HepG2 (cell line): ENCODE data around the gene DCAF8. TPM values are rescaled to one million over a fixed set of nuclear protein-coding genes. Genes with fewer than 3 reads are reported as not detected.
A peak's percentile ranks its signal among the peaks of the same experiment; 100 is the strongest.

Experiments
- ARNTL ChIP-seq: sonication (generic); formaldehyde crosslinking; IDR thresholded peaks from 2 replicates; pipeline ENCODE4 v1.4.0; 2020; ENCODE audit warnings: mild to moderate bottlenecking, missing genetic modification reagents
- CENPX ChIP-seq: sonication (generic); formaldehyde crosslinking; IDR thresholded peaks from 2 replicates; pipeline ENCODE4 v1.9.0; 2021; ENCODE audit warnings: mild to moderate bottlenecking, missing genetic modification reagents, moderate library complexity
- HDAC1 ChIP-seq: sonication (generic); formaldehyde crosslinking; IDR thresholded peaks from 2 replicates; pipeline ENCODE4 v1.5.1; 2020; ENCODE audit warnings: mild to moderate bottlenecking, missing genetic modification reagents
- HES4 ChIP-seq: sonication (generic); formaldehyde crosslinking; IDR thresholded peaks from 2 replicates; pipeline ENCODE4 v1.9.0; 2021; ENCODE audit warnings: mild to moderate bottlenecking, missing genetic modification reagents, borderline replicate concordance
- IRF9 ChIP-seq: sonication (generic); formaldehyde crosslinking; IDR thresholded peaks from 2 replicates; pipeline ENCODE4 v1.8.0; 2022; ENCODE audit warnings: missing genetic modification reagents, mild to moderate bottlenecking, borderline replicate concordance
- NCOR1 ChIP-seq: fragments of 200-600 bp; sonication (generic); IDR thresholded peaks from 2 replicates; pipeline ENCODE4 v1.7.0; 2017; ENCODE audit warnings: antibody characterized with exemption, low read length, borderline replicate concordance
- NFKB2 ChIP-seq: sonication (generic); formaldehyde crosslinking; IDR thresholded peaks from 2 replicates; pipeline ENCODE4 v1.4.0; 2020; ENCODE audit warnings: missing genetic modification reagents, borderline replicate concordance
- ONECUT2 ChIP-seq: sonication (generic); formaldehyde crosslinking; IDR thresholded peaks from 2 replicates; pipeline ENCODE4 v1.4.0; 2020; ENCODE audit warnings: missing genetic modification reagents
- PHF8 ChIP-seq: sonication (generic); formaldehyde crosslinking; IDR thresholded peaks from 2 replicates; pipeline ENCODE4 v1.5.0; 2020; ENCODE audit warnings: missing genetic modification reagents
- SNAPC5 ChIP-seq: sonication (generic); formaldehyde crosslinking; IDR thresholded peaks from 2 replicates; pipeline ENCODE4 v1.8.1; 2023; ENCODE audit warnings: mild to moderate bottlenecking, missing genetic modification reagents, borderline replicate concordance
- TARDBP ChIP-seq: sonication (generic); formaldehyde crosslinking; IDR thresholded peaks from 2 replicates; pipeline ENCODE4 v1.8.0; 2022; ENCODE audit warnings: mild to moderate bottlenecking, missing genetic modification reagents
- TEF ChIP-seq: sonication (generic); formaldehyde crosslinking; IDR thresholded peaks from 2 replicates; pipeline ENCODE4 v1.5.0; 2020; ENCODE audit warnings: missing genetic modification reagents
- ZBTB42 ChIP-seq: sonication (generic); formaldehyde crosslinking; IDR thresholded peaks from 2 replicates; pipeline ENCODE4 v1.5.0; 2020; ENCODE audit warnings: mild to moderate bottlenecking, missing genetic modification reagents
- ZBTB7A ChIP-seq: sonication (generic); formaldehyde crosslinking; IDR thresholded peaks from 2 replicates; pipeline ENCODE4 v1.8.0; 2022; ENCODE audit warnings: mild to moderate bottlenecking, missing genetic modification reagents
- ZNF12 ChIP-seq: sonication (generic); formaldehyde crosslinking; IDR thresholded peaks from 2 replicates; pipeline ENCODE4 v1.5.0; 2020; ENCODE audit warnings: missing genetic modification reagents
- ZNF335 ChIP-seq: sonication (generic); formaldehyde crosslinking; IDR thresholded peaks from 2 replicates; pipeline ENCODE4 v1.4.0; 2020; ENCODE audit warnings: missing genetic modification reagents
- ZNF430 ChIP-seq: sonication (generic); formaldehyde crosslinking; IDR thresholded peaks from 2 replicates; pipeline ENCODE4 v1.9.0; 2021; ENCODE audit warnings: mild to moderate bottlenecking, missing genetic modification reagents
- ZNF598 ChIP-seq: sonication (generic); formaldehyde crosslinking; IDR thresholded peaks from 2 replicates; pipeline ENCODE4 v1.5.1; 2020; ENCODE audit warnings: mild to moderate bottlenecking, missing genetic modification reagents, borderline replicate concordance
- ZNF616 ChIP-seq: sonication (generic); formaldehyde crosslinking; IDR thresholded peaks from 2 replicates; pipeline ENCODE4 v1.5.0; 2020; ENCODE audit warnings: low read depth, mild to moderate bottlenecking, missing genetic modification reagents
- ZNF619 ChIP-seq: sonication (generic); formaldehyde crosslinking; IDR thresholded peaks from 2 replicates; pipeline ENCODE4 v1.4.0; 2020; ENCODE audit warnings: mild to moderate bottlenecking, missing genetic modification reagents
- ZNF740 ChIP-seq: sonication (generic); formaldehyde crosslinking; IDR thresholded peaks from 2 replicates; pipeline ENCODE4 v1.4.0; 2020; ENCODE audit warnings: missing genetic modification reagents
- ZNF75D ChIP-seq: sonication (generic); formaldehyde crosslinking; IDR thresholded peaks from 2 replicates; pipeline ENCODE4 v1.8.1; 2023; ENCODE audit warnings: missing genetic modification reagents, mild to moderate bottlenecking, borderline replicate concordance
- polyA plus RNA-seq, 8 experiments: library from polyadenylated mRNA; depleted of rRNA in 3 of 8; stranded (reverse) in 7 of 8; unstranded in 1 of 8; fragments of >200 nt; fragmentation: Illumina TruSeq in 4 of 8; extraction: Trizol in 4 of 8; gene quantifications; 2 replicates each; pipeline versions ENCODE4 v1.2.1 to v1.2.3, GENCODE V29; 2011 to 2016; ENCODE audit warnings: low read depth in 4 of 8, missing spikeins in 1 of 8, mixed read lengths in 1 of 8; ENCODE audit not compliant: insufficient read depth in 1 of 8
- total RNA-seq, 5 experiments: library from RNA; depleted of rRNA; stranded (reverse); fragments of >200 nt; fragmentation: Illumina TruSeq; extraction: Trizol; gene quantifications; 2 replicates each; pipeline ENCODE4 v1.2.3, GENCODE V29; 2016; ENCODE audit warnings: low read depth in 1 of 5
- TF ChIP-seq, protein P1 (sequence below): sonication (generic); formaldehyde crosslinking; IDR thresholded peaks from 2 replicates; pipeline ENCODE4 v1.5.0; 2020; ENCODE audit warnings: missing genetic modification reagents
- TF ChIP-seq, protein P2 (sequence below): sonication (generic); formaldehyde crosslinking; IDR thresholded peaks from 2 replicates; pipeline ENCODE4 v1.8.1; 2023; ENCODE audit warnings: mild to moderate bottlenecking, missing genetic modification reagents

The DCAF8 gene
- total and polyA plus RNA-seq, 2 of the 13 experiments (the other 11 are each of a cell fraction or from before 2014, with no cell fraction given) = 73.4 to 79.8 TPM

DNA sequence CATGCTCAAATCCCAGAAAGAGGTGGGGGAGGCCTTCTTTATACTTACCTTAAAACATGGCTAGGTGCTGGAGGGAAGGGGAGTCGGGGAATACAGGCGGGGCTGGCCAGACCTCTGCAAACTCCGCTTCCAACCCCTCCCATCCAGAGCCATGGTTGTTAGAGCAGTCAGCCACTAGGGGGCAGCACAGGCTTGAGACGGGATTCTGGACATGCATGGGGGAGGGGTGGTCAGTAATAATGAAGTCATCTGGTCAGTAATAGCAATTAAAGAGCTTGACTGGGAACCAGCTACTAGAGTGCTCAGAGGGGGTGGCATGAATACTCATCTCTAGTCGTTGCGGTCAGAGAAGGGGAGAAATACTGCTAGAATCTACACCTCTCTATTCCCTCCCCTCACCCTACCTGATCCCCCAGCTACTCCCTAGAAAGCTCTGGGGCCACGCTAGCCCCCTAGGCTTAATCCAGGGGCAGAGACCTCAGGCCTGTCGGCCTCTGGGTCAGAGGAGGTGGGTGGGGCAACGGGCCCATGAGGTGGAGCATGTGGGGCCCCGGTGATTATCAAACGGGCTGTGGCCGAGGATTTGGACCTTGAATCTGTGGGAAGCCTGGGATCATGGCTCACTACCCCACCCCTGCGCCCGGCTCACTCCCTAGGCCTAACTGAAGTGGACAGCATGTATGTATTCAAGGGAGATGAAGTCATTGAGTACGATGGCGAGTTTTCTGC is 69.1 kb downstream of the DCAF8 start (continued):
- TF ChIP-seq ARNTL (CRISPR knock-in tag) = peak; percentile 22; the same call in 1 of the 2 replicates
- TF ChIP-seq NCOR1 = peak; percentile 59; the same call in 1 of the 2 replicates
- 0 out of 2 replicates have a peak, but pooled peaks have one; percentile 38 for TF ChIP-seq ZNF430
- TF ChIP-seq ZNF75D (CRISPR knock-in tag) = no peak
- TF ChIP-seq CENPX (CRISPR knock-in tag) = no peak
- TF ChIP-seq ZNF598 (CRISPR knock-in tag) = no peak; the same call in 1 of the 2 replicates
- TF ChIP-seq IRF9 = 0 out of 2 replicates have a peak, but pooled peaks have one; percentile 44
- TF ChIP-seq TEF (CRISPR knock-in tag) = no peak
- no peak for TF ChIP-seq ZBTB42
- no peak for TF ChIP-seq SNAPC5 (CRISPR knock-in tag)
- no peak for TF ChIP-seq ZBTB7A (CRISPR knock-in tag)
- TF ChIP-seq ONECUT2 (CRISPR knock-in tag) = 0 out of 2 replicates have a peak, but pooled peaks have one; percentile 7
- TF ChIP-seq, protein P1, sequence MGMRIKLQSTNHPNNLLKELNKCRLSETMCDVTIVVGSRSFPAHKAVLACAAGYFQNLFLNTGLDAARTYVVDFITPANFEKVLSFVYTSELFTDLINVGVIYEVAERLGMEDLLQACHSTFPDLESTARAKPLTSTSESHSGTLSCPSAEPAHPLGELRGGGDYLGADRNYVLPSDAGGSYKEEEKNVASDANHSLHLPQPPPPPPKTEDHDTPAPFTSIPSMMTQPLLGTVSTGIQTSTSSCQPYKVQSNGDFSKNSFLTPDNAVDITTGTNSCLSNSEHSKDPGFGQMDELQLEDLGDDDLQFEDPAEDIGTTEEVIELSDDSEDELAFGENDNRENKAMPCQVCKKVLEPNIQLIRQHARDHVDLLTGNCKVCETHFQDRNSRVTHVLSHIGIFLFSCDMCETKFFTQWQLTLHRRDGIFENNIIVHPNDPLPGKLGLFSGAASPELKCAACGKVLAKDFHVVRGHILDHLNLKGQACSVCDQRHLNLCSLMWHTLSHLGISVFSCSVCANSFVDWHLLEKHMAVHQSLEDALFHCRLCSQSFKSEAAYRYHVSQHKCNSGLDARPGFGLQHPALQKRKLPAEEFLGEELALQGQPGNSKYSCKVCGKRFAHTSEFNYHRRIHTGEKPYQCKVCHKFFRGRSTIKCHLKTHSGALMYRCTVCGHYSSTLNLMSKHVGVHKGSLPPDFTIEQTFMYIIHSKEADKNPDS (CRISPR knock-in tag) = no peak
- no peak for TF ChIP-seq ZNF616 (CRISPR knock-in tag)
- TF ChIP-seq PHF8 (CRISPR knock-in tag) = no peak
- no peak for TF ChIP-seq ZNF619 (CRISPR knock-in tag)
- no peak for TF ChIP-seq NFKB2 (CRISPR knock-in tag)
- TF ChIP-seq ZNF12 (CRISPR knock-in tag) = no peak
- TF ChIP-seq ZNF740 (CRISPR knock-in tag) = 0 out of 2 replicates have a peak, but pooled peaks have one; percentile 44
- TF ChIP-seq, protein P2, sequence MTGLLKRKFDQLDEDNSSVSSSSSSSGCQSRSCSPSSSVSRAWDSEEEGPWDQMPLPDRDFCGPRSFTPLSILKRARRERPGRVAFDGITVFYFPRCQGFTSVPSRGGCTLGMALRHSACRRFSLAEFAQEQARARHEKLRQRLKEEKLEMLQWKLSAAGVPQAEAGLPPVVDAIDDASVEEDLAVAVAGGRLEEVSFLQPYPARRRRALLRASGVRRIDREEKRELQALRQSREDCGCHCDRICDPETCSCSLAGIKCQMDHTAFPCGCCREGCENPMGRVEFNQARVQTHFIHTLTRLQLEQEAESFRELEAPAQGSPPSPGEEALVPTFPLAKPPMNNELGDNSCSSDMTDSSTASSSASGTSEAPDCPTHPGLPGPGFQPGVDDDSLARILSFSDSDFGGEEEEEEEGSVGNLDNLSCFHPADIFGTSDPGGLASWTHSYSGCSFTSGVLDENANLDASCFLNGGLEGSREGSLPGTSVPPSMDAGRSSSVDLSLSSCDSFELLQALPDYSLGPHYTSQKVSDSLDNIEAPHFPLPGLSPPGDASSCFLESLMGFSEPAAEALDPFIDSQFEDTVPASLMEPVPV = no peak
- no peak for TF ChIP-seq TARDBP (CRISPR knock-in tag)
- TF ChIP-seq ZNF335 (CRISPR knock-in tag) = no peak
- TF ChIP-seq HES4 (CRISPR knock-in tag) = no peak
- 0 out of 2 replicates have a peak, but pooled peaks have one; percentile 57 for TF ChIP-seq HDAC1
